ENCODE measurements around the gene TSPAN15.

Gene TSPAN15

GRCh38 chr10:69418052-69418752 lies 33.1 kb upstream of the TSPAN15 start:
- no peak for DNase-seq

- no peak for DNase-seq
Measured at GRCh38 chr10:69419096-69419743, 32.0 kb upstream of the TSPAN15 start.

- DNase-seq = no peak
Measured at GRCh38 chr10:69419744-69420126, 31.5 kb upstream of the TSPAN15 start.

GRCh38 chr10:69421611-69422308 lies 29.5 kb upstream of the TSPAN15 start:
- no peak for DNase-seq

GRCh38 chr10:69422676-69423075 lies 28.6 kb upstream of the TSPAN15 start:
- DNase-seq = no peak

GRCh38 chr10:69425041-69425440 lies 26.2 kb upstream of the TSPAN15 start:
- DNase-seq = no peak

- DNase-seq = no peak
Measured at GRCh38 chr10:69425511-69426298, 25.6 kb upstream of the TSPAN15 start.

- DNase-seq = no peak
Measured at GRCh38 chr10:69426376-69426727, 24.9 kb upstream of the TSPAN15 start.

GRCh38 chr10:69428165-69428564 lies 23.1 kb upstream of the TSPAN15 start:
- no peak for DNase-seq

GRCh38 chr10:69434169-69434568 lies 17.1 kb upstream of the TSPAN15 start:
- no peak for DNase-seq

- DNase-seq = no peak
Measured at GRCh38 chr10:69434926-69435325, 16.3 kb upstream of the TSPAN15 start.

- DNase-seq = no peak
Measured at GRCh38 chr10:69435966-69436520, 15.2 kb upstream of the TSPAN15 start.

- DNase-seq = no peak
Measured at GRCh38 chr10:69437321-69438259, 13.7 kb upstream of the TSPAN15 start.

GRCh38 chr10:69438536-69439349 lies 12.5 kb upstream of the TSPAN15 start:
- no peak for DNase-seq

GRCh38 chr10:69439350-69439739 lies 11.9 kb upstream of the TSPAN15 start:
- no peak for DNase-seq

- DNase-seq = no peak
Measured at GRCh38 chr10:69439813-69440506, 11.3 kb upstream of the TSPAN15 start.

GRCh38 chr10:69443354-69443753 lies 7.9 kb upstream of the TSPAN15 start:
- DNase-seq = no peak

- DNase-seq = no peak
Measured at GRCh38 chr10:69445041-69445440, 6.2 kb upstream of the TSPAN15 start.

GRCh38 chr10:69446229-69446628 lies 5.0 kb upstream of the TSPAN15 start:
- DNase-seq = no peak

- peak; percentile 55 for DNase-seq
Measured at GRCh38 chr10:69446650-69447151, 4.6 kb upstream of the TSPAN15 start.
